ENCODE data around the gene ME3. TPM values are rescaled to one million over a fixed set of nuclear protein-coding genes. Genes with fewer than 3 reads are reported as not detected.
"Not testable (repeated sequence)": the region's sequence is repeated elsewhere in the genome, so short reads cannot be mapped to it uniquely, and the experiment has no call there.

Gene ME3
- total and polyA plus RNA-seq, 2 experiments from 2014 or later = 3.5 to 17.2 TPM

DNA sequence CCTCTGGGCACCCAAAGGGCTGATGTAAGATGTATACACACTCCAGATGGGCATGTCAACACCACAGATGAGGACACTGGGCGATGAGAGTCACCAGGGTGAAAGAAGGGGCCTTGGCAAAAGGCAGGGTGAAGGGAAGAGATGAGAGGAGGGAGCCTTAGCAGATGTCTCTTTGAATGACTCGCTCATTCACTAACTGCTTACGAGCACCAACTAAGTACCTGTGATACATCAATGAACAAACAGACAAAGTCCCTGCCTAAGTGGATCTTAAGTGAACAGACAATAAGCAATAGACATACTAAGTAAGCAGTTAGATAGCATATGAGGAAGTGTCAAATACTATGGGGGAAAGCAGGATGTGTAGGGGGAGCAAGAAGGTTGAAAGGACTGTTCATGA, 7.5 kb downstream of the ME3 start:
- Histone ChIP-seq H3K4me3 (no peak overlapping the region), H3K36me3 (no peaks in the 10 kb centered on the region), H3K27ac (no peak overlapping the region), H3K27me3 (peaks cover 18% of the 10 kb centered on the region), H3K4me1 (ENCODE audit: low read depth) (no peaks in the 10 kb centered on the region), H3K9me3 (ENCODE audit: low read depth) (no peaks in the 10 kb centered on the region)
- no peak for DNase-seq (ENCODE audit: low read depth in 1 of 2, low spot score in 1 of 2)
- TF ChIP-seq, protein P1, sequence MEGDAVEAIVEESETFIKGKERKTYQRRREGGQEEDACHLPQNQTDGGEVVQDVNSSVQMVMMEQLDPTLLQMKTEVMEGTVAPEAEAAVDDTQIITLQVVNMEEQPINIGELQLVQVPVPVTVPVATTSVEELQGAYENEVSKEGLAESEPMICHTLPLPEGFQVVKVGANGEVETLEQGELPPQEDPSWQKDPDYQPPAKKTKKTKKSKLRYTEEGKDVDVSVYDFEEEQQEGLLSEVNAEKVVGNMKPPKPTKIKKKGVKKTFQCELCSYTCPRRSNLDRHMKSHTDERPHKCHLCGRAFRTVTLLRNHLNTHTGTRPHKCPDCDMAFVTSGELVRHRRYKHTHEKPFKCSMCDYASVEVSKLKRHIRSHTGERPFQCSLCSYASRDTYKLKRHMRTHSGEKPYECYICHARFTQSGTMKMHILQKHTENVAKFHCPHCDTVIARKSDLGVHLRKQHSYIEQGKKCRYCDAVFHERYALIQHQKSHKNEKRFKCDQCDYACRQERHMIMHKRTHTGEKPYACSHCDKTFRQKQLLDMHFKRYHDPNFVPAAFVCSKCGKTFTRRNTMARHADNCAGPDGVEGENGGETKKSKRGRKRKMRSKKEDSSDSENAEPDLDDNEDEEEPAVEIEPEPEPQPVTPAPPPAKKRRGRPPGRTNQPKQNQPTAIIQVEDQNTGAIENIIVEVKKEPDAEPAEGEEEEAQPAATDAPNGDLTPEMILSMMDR (IDR thresholded peaks at IDR 0.05; ENCODE audit: low read depth, low read length) = no peak

DNA sequence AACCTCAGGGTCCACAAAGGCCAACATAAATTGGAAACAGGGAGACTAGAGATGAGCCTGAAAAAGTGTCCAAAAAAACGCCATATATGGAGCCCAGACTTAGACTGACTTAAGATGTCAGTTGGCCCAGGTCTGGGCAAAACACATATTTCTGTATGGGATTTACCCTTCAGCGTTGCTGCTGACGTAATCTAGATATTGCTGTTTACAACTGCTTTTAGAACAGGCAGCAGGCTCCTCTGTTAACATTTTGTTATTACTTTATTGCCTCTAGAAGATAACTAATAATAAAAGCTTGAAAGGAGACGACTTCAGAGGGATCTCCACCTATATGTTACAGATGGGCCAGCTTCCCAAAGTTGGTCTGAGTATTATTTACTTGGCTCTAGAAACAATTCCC, 8.7 kb downstream of the ME3 start:
- no peak overlapping the region for H3K27ac ChIP-seq
- no peak for DNase-seq (ENCODE audit: low read depth in 1 of 2, low spot score in 1 of 2)
- peaks cover 6% of the 10 kb centered on the region for H3K27me3 ChIP-seq
- no peaks in the 10 kb centered on the region for H3K36me3 ChIP-seq
- no peak overlapping the region for H3K4me3 ChIP-seq
- H3K4me1 ChIP-seq (ENCODE audit: low read depth) = peaks cover 6% of the 10 kb centered on the region
- TF ChIP-seq, protein P1 (IDR thresholded peaks at IDR 0.05; ENCODE audit: low read depth, low read length) = no peak
- no peaks in the 10 kb centered on the region for H3K9me3 ChIP-seq (ENCODE audit: low read depth)

- H3K27ac ChIP-seq = no peak overlapping the region
- H3K36me3 ChIP-seq = no peaks in the 10 kb centered on the region
- H3K9me3 ChIP-seq (ENCODE audit: low read depth) = no peaks in the 10 kb centered on the region
- no peak for DNase-seq (ENCODE audit: low read depth in 1 of 2, low spot score in 1 of 2)
- H3K4me3 ChIP-seq = no peak overlapping the region
- TF ChIP-seq, protein P1 (IDR thresholded peaks at IDR 0.05; ENCODE audit: low read depth, low read length) = no peak
- H3K27me3 ChIP-seq = peaks cover 4% of the 10 kb centered on the region
- peaks cover 10% of the 10 kb centered on the region for H3K4me1 ChIP-seq (ENCODE audit: low read depth)
Observed at GRCh38 chr11:86663291-86663690, 9.1 kb downstream of the ME3 start.

GRCh38 chr11:86660736-86661135, 11.7 kb downstream of the ME3 start:
- H3K9me3 ChIP-seq (ENCODE audit: low read depth) = no peaks in the 10 kb centered on the region
- no peak overlapping the region for H3K4me3 ChIP-seq
- no peak overlapping the region for H3K27ac ChIP-seq
- peaks cover 10% of the 10 kb centered on the region for H3K4me1 ChIP-seq (ENCODE audit: low read depth)
- no peaks in the 10 kb centered on the region for H3K36me3 ChIP-seq
- DNase-seq (ENCODE audit: low read depth in 1 of 2, low spot score in 1 of 2) = no peak
- TF ChIP-seq, protein P1 (IDR thresholded peaks at IDR 0.05; ENCODE audit: low read depth, low read length) = no peak
- H3K27me3 ChIP-seq = peaks cover 4% of the 10 kb centered on the region

DNA sequence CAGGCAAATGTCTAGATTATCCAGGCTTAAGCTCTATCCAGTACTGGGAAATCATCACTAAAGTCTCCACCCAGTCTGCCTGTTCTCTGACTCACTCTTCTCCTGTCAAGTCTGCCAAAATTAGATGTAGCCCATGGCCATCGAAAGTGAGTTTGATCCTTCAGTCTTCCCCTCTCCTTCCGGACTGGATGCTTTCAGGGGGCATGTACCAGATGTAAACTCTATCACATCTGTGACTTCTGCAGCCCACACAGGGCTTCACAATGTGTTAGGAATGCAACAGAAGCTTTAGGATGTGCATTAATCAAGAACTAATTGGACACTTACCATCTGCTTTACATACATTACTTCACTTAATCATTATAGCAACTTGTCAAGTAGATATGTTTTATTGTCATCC, 12.3 kb downstream of the ME3 start:
- TF ChIP-seq, protein P1 (IDR thresholded peaks at IDR 0.05; ENCODE audit: low read depth, low read length) = no peak
- H3K4me1 ChIP-seq (ENCODE audit: low read depth) = peaks cover 10% of the 10 kb centered on the region
- peak in 1 of 2 donors; percentile 47 for DNase-seq (ENCODE audit: low read depth in 1 of 2, low spot score in 1 of 2)
- no peaks in the 10 kb centered on the region for H3K36me3 ChIP-seq
- peaks cover 4% of the 10 kb centered on the region for H3K27me3 ChIP-seq
- no peak overlapping the region for H3K27ac ChIP-seq
- H3K4me3 ChIP-seq = no peak overlapping the region
- no peaks in the 10 kb centered on the region for H3K9me3 ChIP-seq (ENCODE audit: low read depth)

DNA sequence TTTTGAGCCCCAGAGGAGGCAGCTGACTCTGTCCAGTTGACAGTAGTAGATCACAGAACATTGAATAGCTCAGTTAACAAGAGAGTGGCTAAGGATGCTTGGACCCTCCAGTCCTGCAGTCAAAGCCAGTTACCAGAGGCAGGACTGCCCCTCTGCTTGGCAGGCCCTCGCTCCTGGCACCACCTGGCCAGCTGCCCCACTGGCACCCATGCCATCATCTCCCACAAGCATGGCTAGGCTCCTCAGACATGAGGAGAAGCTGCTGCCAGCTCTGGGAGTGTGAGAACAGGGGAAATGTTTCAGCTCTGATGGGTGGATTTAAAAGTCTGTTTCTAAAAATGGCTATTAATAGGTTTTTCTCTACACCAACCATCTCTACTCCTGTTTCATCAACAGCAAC, 13.9 kb downstream of the ME3 start:
- TF ChIP-seq, protein P1 (IDR thresholded peaks at IDR 0.05; ENCODE audit: low read depth, low read length) = no peak
- Histone ChIP-seq H3K4me1 (ENCODE audit: low read depth) (peaks cover 10% of the 10 kb centered on the region), H3K36me3 (no peaks in the 10 kb centered on the region), H3K4me3 (no peak overlapping the region), H3K27me3 (peaks cover 4% of the 10 kb centered on the region), H3K27ac (no peak overlapping the region), H3K9me3 (ENCODE audit: low read depth) (no peaks in the 10 kb centered on the region)
- no peak for DNase-seq (ENCODE audit: low read depth in 1 of 2, low spot score in 1 of 2)

GRCh38 chr11:86645212-86645611, 27.2 kb downstream of the ME3 start:
- DNase-seq (ENCODE audit: low read depth in 1 of 2, low spot score in 1 of 2); H3K27ac ChIP-seq; H3K27me3 ChIP-seq; H3K4me3 ChIP-seq; H3K9me3 ChIP-seq (ENCODE audit: low read depth); H3K4me1 ChIP-seq (ENCODE audit: low read depth); H3K36me3 ChIP-seq: not testable (repeated sequence)

All from cardiac muscle cell (in vitro differentiated cells and primary cell).